WTC11 (cell line): ENCODE measurements around the gene ZACN. TPM values are rescaled to one million over a fixed set of nuclear protein-coding genes. Genes with fewer than 3 reads are reported as not detected.
A peak's percentile ranks its signal among the peaks of the same experiment; 100 is the strongest.

Experiments used
- ATAC-seq: fragments of 200-7000 bp; cut with Tn5 transposase; 2 replicates; pipeline ENCODE4 v1.10.0; 2021; ENCODE audit warnings: mild to moderate bottlenecking, moderate library complexity
- CTCF ChIA-PET: fragments of 300-600 bp; sonication (Branson Sonifier 250); formaldehyde crosslinking; loops from one replicate; lab custom pipeline; 2021; ENCODE audit warnings: antibody characterized with exemption; lab: Charles Lee
- POLR2A ChIA-PET: fragments of 350-600 bp; sonication (Branson Sonifier 250); formaldehyde crosslinking; loops from one replicate; lab custom pipeline; 2021; ENCODE audit warnings: antibody characterized with exemption; lab: Charles Lee
- DNase-seq: peaks from one replicate; pipeline ENCODE4 v3.0.0; 2021; ENCODE audit warnings: low spot score
- H3K27ac Mint-ChIP-seq: 2 replicates; pipeline ENCODE4 v1.8.0; 2021; ENCODE audit warnings: mixed read lengths
- H3K27me3 Mint-ChIP-seq: 2 replicates; pipeline ENCODE4 v1.8.0; 2021; ENCODE audit warnings: low read depth, mild to moderate bottlenecking, moderate library complexity, mixed read lengths
- H3K36me3 Mint-ChIP-seq: 2 replicates; pipeline ENCODE4 v1.8.0; 2021; ENCODE audit warnings: mixed read lengths
- H3K4me1 Mint-ChIP-seq: 2 replicates; pipeline ENCODE4 v1.8.0; 2022; ENCODE audit warnings: mixed read lengths
- H3K4me3 Mint-ChIP-seq: 2 replicates; pipeline ENCODE4 v1.8.0; 2021; ENCODE audit warnings: mild to moderate bottlenecking, moderate library complexity, mixed read lengths
- H3K9me3 Mint-ChIP-seq: 2 replicates; pipeline ENCODE4 v1.8.0; 2021; ENCODE audit warnings: mixed read lengths
- ATF1 ChIP-seq: sonication (generic); formaldehyde crosslinking; IDR thresholded peaks from 2 replicates; pipeline ENCODE4 v1.8.1; 2023; ENCODE audit warnings: mild to moderate bottlenecking, moderate library complexity, missing genetic modification reagents
- ELF4 ChIP-seq: sonication (generic); formaldehyde crosslinking; IDR thresholded peaks from 2 replicates; pipeline ENCODE4 v1.8.1; 2022; ENCODE audit warnings: low read depth, mild to moderate bottlenecking, moderate library complexity, missing genetic modification reagents
- FOXJ3 ChIP-seq: sonication (generic); formaldehyde crosslinking; IDR thresholded peaks from 2 replicates; pipeline ENCODE4 v1.9.0; 2021; ENCODE audit warnings: missing genetic modification reagents, mild to moderate bottlenecking, borderline replicate concordance
- GABPB1 ChIP-seq: sonication (generic); formaldehyde crosslinking; IDR thresholded peaks from 2 replicates; pipeline ENCODE4 v1.8.1; 2023; ENCODE audit warnings: mild to moderate bottlenecking, missing genetic modification reagents
- KAT7 ChIP-seq: sonication (generic); formaldehyde crosslinking; IDR thresholded peaks from 2 replicates; pipeline ENCODE4 v1.8.1; 2023; ENCODE audit warnings: missing genetic modification reagents, mild to moderate bottlenecking, borderline replicate concordance
- MYBL2 ChIP-seq: sonication (generic); formaldehyde crosslinking; IDR thresholded peaks from 2 replicates; pipeline ENCODE4 v1.8.1; 2023; ENCODE audit warnings: mild to moderate bottlenecking, moderate library complexity, missing genetic modification reagents
- NFATC4 ChIP-seq: fragments of 250-450 bp; sonication (Bioruptor Pico); IDR thresholded peaks from 2 replicates; pipeline ENCODE4 v1.9.0; 2021; ENCODE audit warnings: mild to moderate bottlenecking
- OVOL2 ChIP-seq: fragments of 250-450 bp; sonication (Bioruptor Pico); IDR thresholded peaks from 2 replicates; pipeline ENCODE4 v1.9.0; 2021; ENCODE audit warnings: mild to moderate bottlenecking, borderline replicate concordance
- TCF7 ChIP-seq: sonication (generic); formaldehyde crosslinking; IDR thresholded peaks from 2 replicates; pipeline ENCODE4 v1.8.0; 2022; ENCODE audit warnings: mild to moderate bottlenecking, low read depth, missing genetic modification reagents, moderate library complexity
- TEAD4 ChIP-seq: sonication (generic); formaldehyde crosslinking; IDR thresholded peaks from 2 replicates; pipeline ENCODE4 v1.8.0; 2022; ENCODE audit warnings: mild to moderate bottlenecking, missing genetic modification reagents
- TP53 ChIP-seq: sonication (generic); formaldehyde crosslinking; IDR thresholded peaks from 2 replicates; pipeline ENCODE4 v1.8.1; 2023; ENCODE audit warnings: mild to moderate bottlenecking, missing genetic modification reagents
- ZNF317 ChIP-seq: sonication (generic); formaldehyde crosslinking; IDR thresholded peaks from 2 replicates; pipeline ENCODE4 v1.8.1; 2023; ENCODE audit warnings: low read depth, mild to moderate bottlenecking, moderate library complexity, missing genetic modification reagents, borderline replicate concordance
- ZNF416 ChIP-seq: fragments of 250-450 bp; sonication (Bioruptor Pico); IDR thresholded peaks from 2 replicates; pipeline ENCODE4 v1.9.0; 2021; ENCODE audit warnings: mild to moderate bottlenecking, inconsistent platforms
- total RNA-seq: library from RNA; stranded (reverse); gene quantifications from 3 replicates; pipeline ENCODE4 v1.2.3, GENCODE V29; 2021
- TF ChIP-seq, protein P1 (sequence below): sonication (generic); formaldehyde crosslinking; IDR thresholded peaks from 2 replicates; pipeline ENCODE4 v1.8.1; 2023; ENCODE audit warnings: mild to moderate bottlenecking, missing genetic modification reagents
- TF ChIP-seq, protein P2 (sequence below): fragments of 250-450 bp; sonication (Bioruptor Pico); IDR thresholded peaks from 2 replicates; pipeline ENCODE4 v1.9.0; 2021; ENCODE audit warnings: mild to moderate bottlenecking
- TF ChIP-seq, protein P3 (sequence below): sonication (generic); formaldehyde crosslinking; IDR thresholded peaks from 2 replicates; pipeline ENCODE4 v1.8.1; 2022; ENCODE audit warnings: mild to moderate bottlenecking, moderate library complexity, missing genetic modification reagents
- TF ChIP-seq, protein P4 (sequence below): sonication (generic); formaldehyde crosslinking; IDR thresholded peaks from 2 replicates; pipeline ENCODE4 v1.8.1; 2022; ENCODE audit warnings: low read depth, missing genetic modification reagents, borderline replicate concordance
- TF ChIP-seq, protein P5 (sequence below): sonication (generic); formaldehyde crosslinking; IDR thresholded peaks from 2 replicates; pipeline ENCODE4 v1.8.0; 2022; ENCODE audit warnings: mild to moderate bottlenecking, missing genetic modification reagents
- TF ChIP-seq, protein P6 (sequence below): sonication (generic); formaldehyde crosslinking; IDR thresholded peaks from 2 replicates; pipeline ENCODE4 v1.8.0; 2022; ENCODE audit warnings: mild to moderate bottlenecking, missing genetic modification reagents
- TF ChIP-seq, protein P7 (sequence below): fragments of 200-600 bp; IDR thresholded peaks from 2 replicates; pipeline ENCODE4 v1.8.0; 2022; ENCODE audit warnings: antibody characterized with exemption
- TF ChIP-seq, protein P8 (sequence below): sonication (generic); formaldehyde crosslinking; IDR thresholded peaks from 2 replicates; pipeline ENCODE4 v1.8.0; 2022; ENCODE audit warnings: mild to moderate bottlenecking, missing genetic modification reagents

ZACN gene
- total RNA-seq, 1 experiment from 2014 or later = 0.28 TPM

DNA sequence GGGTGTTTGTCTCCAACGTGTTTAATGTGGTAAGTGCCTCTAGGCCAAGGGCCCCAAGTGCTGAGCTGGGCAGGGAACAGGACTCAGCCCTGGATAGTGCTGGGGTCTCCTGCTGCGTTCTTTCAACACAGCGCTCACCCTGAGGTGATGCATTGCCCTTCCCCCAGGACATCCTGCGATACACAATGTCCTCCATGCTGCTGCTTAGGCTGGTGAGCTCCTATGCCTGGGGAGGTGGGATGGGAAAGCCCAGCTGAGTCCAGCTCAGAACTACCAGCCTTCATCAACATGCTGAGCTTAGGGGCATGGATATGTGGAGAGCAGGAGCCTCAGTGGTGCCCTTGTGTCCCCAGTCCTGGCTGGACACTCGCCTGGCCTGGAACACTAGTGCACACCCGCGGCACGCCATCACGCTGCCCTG lies 563 bp downstream of the ZACN start (continued):
- TF ChIP-seq ELF4 (CRISPR knock-in tag) = no peak
- no peak for TF ChIP-seq ATF1 (CRISPR knock-in tag)
- TF ChIP-seq, protein P1, sequence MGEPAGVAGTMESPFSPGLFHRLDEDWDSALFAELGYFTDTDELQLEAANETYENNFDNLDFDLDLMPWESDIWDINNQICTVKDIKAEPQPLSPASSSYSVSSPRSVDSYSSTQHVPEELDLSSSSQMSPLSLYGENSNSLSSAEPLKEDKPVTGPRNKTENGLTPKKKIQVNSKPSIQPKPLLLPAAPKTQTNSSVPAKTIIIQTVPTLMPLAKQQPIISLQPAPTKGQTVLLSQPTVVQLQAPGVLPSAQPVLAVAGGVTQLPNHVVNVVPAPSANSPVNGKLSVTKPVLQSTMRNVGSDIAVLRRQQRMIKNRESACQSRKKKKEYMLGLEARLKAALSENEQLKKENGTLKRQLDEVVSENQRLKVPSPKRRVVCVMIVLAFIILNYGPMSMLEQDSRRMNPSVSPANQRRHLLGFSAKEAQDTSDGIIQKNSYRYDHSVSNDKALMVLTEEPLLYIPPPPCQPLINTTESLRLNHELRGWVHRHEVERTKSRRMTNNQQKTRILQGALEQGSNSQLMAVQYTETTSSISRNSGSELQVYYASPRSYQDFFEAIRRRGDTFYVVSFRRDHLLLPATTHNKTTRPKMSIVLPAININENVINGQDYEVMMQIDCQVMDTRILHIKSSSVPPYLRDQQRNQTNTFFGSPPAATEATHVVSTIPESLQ (CRISPR knock-in tag) = no peak
- TF ChIP-seq OVOL2 (CRISPR knock-in tag) = no peak
- no peak for TF ChIP-seq ZNF416
- TF ChIP-seq FOXJ3 (CRISPR knock-in tag) = no peak
- TF ChIP-seq, protein P2, sequence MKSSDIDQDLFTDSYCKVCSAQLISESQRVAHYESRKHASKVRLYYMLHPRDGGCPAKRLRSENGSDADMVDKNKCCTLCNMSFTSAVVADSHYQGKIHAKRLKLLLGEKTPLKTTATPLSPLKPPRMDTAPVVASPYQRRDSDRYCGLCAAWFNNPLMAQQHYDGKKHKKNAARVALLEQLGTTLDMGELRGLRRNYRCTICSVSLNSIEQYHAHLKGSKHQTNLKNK = no peak
- TF ChIP-seq, protein P3, sequence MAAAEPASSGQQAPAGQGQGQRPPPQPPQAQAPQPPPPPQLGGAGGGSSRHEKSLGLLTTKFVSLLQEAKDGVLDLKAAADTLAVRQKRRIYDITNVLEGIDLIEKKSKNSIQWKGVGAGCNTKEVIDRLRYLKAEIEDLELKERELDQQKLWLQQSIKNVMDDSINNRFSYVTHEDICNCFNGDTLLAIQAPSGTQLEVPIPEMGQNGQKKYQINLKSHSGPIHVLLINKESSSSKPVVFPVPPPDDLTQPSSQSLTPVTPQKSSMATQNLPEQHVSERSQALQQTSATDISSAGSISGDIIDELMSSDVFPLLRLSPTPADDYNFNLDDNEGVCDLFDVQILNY (CRISPR knock-in tag) = no peak
- TF ChIP-seq TCF7 = no peak
- TF ChIP-seq ZNF317 (CRISPR knock-in tag) = no peak
- no peak for TF ChIP-seq TP53 (CRISPR knock-in tag)
- TF ChIP-seq, protein P4, sequence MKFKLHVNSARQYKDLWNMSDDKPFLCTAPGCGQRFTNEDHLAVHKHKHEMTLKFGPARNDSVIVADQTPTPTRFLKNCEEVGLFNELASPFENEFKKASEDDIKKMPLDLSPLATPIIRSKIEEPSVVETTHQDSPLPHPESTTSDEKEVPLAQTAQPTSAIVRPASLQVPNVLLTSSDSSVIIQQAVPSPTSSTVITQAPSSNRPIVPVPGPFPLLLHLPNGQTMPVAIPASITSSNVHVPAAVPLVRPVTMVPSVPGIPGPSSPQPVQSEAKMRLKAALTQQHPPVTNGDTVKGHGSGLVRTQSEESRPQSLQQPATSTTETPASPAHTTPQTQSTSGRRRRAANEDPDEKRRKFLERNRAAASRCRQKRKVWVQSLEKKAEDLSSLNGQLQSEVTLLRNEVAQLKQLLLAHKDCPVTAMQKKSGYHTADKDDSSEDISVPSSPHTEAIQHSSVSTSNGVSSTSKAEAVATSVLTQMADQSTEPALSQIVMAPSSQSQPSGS (CRISPR knock-in tag) = no peak
- TF ChIP-seq KAT7 (CRISPR knock-in tag) = 0 out of 2 replicates have a peak, but pooled peaks have one; percentile 6
- no peak for TF ChIP-seq GABPB1
- TF ChIP-seq NFATC4 = peak; percentile 69; the same call in 1 of the 2 replicates
- TF ChIP-seq, protein P5, sequence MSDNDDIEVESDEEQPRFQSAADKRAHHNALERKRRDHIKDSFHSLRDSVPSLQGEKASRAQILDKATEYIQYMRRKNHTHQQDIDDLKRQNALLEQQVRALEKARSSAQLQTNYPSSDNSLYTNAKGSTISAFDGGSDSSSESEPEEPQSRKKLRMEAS = no peak
- TF ChIP-seq, protein P6, sequence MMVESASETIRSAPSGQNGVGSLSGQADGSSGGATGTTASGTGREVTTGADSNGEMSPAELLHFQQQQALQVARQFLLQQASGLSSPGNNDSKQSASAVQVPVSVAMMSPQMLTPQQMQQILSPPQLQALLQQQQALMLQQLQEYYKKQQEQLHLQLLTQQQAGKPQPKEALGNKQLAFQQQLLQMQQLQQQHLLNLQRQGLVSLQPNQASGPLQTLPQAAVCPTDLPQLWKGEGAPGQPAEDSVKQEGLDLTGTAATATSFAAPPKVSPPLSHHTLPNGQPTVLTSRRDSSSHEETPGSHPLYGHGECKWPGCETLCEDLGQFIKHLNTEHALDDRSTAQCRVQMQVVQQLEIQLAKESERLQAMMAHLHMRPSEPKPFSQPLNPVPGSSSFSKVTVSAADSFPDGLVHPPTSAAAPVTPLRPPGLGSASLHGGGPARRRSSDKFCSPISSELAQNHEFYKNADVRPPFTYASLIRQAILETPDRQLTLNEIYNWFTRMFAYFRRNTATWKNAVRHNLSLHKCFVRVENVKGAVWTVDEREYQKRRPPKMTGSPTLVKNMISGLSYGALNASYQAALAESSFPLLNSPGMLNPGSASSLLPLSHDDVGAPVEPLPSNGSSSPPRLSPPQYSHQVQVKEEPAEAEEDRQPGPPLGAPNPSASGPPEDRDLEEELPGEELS = no peak

DNA sequence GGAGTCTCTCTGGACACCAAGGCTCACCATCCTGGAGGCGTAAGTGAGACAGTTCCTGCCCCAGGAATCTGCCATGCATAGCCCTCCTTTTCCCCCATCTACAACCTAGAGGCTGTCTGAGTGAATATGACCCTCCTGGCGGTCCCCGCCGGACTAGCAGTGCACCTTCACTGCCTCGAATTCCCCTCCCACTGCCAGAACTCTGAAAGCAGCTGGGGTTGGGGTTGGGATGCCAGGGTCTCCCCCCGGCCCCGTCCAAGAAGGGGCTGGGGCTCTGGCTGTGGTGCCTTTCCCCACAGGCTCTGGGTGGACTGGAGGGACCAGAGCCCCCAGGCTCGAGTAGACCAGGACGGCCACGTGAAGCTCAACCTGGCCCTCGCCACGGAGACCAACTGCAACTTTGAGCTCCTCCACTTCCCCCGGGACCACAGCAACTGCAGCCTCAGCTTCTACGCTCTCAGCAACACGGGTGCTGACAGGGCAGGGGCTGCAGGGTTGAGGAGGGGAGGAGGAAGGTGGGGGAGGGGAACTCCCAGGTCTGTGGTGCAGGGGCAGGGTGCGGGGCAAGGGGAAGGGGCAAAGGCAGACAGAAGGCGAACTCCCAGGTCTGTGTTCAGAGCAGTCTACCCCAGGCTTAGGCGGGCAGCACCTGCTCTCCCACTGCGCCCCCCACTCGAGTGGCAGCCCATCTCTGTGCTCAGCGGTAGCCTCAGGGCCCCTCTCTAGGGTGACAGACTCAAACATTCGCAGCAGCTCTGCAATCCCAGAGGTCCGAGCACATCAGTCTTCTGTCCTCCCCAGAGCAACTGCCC lies 1.2 kb downstream of the ZACN start:
- ChIA-PET POLR2A (interaction anchor here (0.6 to 1.1 kb wide), 3 partner anchors 13 to 176 kb away, joined by 3 to 7 read pairs (median 5); partner anchors contain the start of gene MRPL38), CTCF (interaction anchor here (0.6 to 3.7 kb wide), 21 partner anchors 9 to 306 kb away, joined by 3 to 26 read pairs (median 4); partner anchors contain the start of genes CDK3, EXOC7, MRPL38 and UBALD2)
- DNase-seq (peak; percentile 49), ATAC-seq (peak; percentile 31)
- H3K27ac Mint-ChIP-seq = no peak overlapping the region
- no peaks in the 10 kb centered on the region for H3K9me3 Mint-ChIP-seq
- H3K36me3 Mint-ChIP-seq = peaks cover 12% of the 10 kb centered on the region
- H3K4me1 Mint-ChIP-seq = peaks cover 47% of the 10 kb centered on the region
- peaks cover 46% of the 10 kb centered on the region for H3K27me3 Mint-ChIP-seq
- peak overlapping the region; percentile 59 for H3K4me3 Mint-ChIP-seq
- TF ChIP-seq TEAD4 (CRISPR knock-in tag) (no peak), ELF4 (CRISPR knock-in tag) (no peak), MYBL2 (no peak), NFATC4 (peak; percentile 64; the same call in 1 of the 2 replicates), TP53 (CRISPR knock-in tag) (peak; percentile 44; the same call in 1 of the 2 replicates), ATF1 (CRISPR knock-in tag) (0 out of 2 replicates have a peak, but pooled peaks have one; percentile 64)
- TF ChIP-seq, protein P4 (CRISPR knock-in tag) = no peak
- TF ChIP-seq, protein P7, sequence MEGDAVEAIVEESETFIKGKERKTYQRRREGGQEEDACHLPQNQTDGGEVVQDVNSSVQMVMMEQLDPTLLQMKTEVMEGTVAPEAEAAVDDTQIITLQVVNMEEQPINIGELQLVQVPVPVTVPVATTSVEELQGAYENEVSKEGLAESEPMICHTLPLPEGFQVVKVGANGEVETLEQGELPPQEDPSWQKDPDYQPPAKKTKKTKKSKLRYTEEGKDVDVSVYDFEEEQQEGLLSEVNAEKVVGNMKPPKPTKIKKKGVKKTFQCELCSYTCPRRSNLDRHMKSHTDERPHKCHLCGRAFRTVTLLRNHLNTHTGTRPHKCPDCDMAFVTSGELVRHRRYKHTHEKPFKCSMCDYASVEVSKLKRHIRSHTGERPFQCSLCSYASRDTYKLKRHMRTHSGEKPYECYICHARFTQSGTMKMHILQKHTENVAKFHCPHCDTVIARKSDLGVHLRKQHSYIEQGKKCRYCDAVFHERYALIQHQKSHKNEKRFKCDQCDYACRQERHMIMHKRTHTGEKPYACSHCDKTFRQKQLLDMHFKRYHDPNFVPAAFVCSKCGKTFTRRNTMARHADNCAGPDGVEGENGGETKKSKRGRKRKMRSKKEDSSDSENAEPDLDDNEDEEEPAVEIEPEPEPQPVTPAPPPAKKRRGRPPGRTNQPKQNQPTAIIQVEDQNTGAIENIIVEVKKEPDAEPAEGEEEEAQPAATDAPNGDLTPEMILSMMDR = no peak
- TF ChIP-seq, protein P8, sequence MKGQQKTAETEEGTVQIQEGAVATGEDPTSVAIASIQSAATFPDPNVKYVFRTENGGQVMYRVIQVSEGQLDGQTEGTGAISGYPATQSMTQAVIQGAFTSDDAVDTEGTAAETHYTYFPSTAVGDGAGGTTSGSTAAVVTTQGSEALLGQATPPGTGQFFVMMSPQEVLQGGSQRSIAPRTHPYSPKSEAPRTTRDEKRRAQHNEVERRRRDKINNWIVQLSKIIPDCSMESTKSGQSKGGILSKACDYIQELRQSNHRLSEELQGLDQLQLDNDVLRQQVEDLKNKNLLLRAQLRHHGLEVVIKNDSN (CRISPR knock-in tag) = peak; percentile 44; the same call in 1 of the 2 replicates
